Measurements from ENCODE around the gene OBSL1. TPM values are rescaled to one million over a fixed set of nuclear protein-coding genes. Genes with fewer than 3 reads are reported as not detected.

The OBSL1 gene
- total RNA-seq, 1 experiment from 2014 or later = 76.5 TPM

DNA sequence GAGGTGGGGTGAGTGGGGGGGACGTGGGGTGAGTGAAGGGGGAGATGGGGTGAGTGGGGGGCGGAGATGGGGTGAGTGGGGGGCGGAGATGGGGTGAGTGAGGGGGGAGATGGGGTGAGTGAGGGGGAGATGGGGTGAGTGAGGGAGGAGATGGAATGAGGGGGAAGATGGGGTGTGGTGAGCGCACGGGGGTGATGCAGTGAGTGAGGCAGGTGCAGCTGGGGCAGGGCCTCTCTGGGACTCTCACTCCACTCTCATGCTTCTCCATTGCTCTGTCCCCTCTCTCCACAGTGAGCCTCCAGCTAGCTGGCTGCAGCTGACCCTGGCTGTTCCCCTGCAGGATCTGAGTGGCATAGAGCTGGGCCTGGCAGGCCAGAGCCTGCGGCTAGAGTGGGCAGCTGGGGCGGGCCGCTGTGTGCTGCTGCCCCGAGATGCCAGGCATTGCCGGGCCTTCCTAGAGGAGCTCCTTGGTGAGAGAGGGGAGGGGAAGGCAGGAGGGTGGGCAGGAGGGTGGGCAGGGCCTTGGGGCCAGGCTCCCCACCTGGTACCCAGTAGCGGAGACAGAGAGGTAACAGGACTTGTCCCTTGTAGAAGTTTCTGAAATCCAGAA, 42.2 kb upstream of the OBSL1 start:
- Mint-ChIP-seq H3K27ac (ENCODE audit: unreplicated experiment) (no peak overlapping the region), H3K9me3 (ENCODE audit: low read depth, unreplicated experiment) (no peaks in the 10 kb centered on the region), H3K4me3 (ENCODE audit: low read depth, unreplicated experiment) (no peak overlapping the region), H3K4me1 (ENCODE audit: low read depth, unreplicated experiment) (peaks cover under 1% of the 10 kb centered on the region), H3K36me3 (ENCODE audit: insufficient read depth, unreplicated experiment) (peaks cover 19% of the 10 kb centered on the region), H3K27me3 (ENCODE audit: unreplicated experiment) (no peaks in the 10 kb centered on the region)
- TF ChIP-seq, protein P1, sequence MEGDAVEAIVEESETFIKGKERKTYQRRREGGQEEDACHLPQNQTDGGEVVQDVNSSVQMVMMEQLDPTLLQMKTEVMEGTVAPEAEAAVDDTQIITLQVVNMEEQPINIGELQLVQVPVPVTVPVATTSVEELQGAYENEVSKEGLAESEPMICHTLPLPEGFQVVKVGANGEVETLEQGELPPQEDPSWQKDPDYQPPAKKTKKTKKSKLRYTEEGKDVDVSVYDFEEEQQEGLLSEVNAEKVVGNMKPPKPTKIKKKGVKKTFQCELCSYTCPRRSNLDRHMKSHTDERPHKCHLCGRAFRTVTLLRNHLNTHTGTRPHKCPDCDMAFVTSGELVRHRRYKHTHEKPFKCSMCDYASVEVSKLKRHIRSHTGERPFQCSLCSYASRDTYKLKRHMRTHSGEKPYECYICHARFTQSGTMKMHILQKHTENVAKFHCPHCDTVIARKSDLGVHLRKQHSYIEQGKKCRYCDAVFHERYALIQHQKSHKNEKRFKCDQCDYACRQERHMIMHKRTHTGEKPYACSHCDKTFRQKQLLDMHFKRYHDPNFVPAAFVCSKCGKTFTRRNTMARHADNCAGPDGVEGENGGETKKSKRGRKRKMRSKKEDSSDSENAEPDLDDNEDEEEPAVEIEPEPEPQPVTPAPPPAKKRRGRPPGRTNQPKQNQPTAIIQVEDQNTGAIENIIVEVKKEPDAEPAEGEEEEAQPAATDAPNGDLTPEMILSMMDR (IDR thresholded peaks at IDR 0.05; ENCODE audit: unreplicated experiment) = no peak
- BruUV-seq (replicated peaks) = no TSS peak
- no peak for DNase-seq
- CTCF ChIA-PET = interaction anchor here (1.0 kb wide), 1 partner anchor 27 kb away, joined by 3 read pairs; no protein-coding TSS in a partner anchor
- intact Hi-C loops (cut with micrococcal nuclease; ENCODE audit: unreplicated experiment) = no loop called here

DNA sequence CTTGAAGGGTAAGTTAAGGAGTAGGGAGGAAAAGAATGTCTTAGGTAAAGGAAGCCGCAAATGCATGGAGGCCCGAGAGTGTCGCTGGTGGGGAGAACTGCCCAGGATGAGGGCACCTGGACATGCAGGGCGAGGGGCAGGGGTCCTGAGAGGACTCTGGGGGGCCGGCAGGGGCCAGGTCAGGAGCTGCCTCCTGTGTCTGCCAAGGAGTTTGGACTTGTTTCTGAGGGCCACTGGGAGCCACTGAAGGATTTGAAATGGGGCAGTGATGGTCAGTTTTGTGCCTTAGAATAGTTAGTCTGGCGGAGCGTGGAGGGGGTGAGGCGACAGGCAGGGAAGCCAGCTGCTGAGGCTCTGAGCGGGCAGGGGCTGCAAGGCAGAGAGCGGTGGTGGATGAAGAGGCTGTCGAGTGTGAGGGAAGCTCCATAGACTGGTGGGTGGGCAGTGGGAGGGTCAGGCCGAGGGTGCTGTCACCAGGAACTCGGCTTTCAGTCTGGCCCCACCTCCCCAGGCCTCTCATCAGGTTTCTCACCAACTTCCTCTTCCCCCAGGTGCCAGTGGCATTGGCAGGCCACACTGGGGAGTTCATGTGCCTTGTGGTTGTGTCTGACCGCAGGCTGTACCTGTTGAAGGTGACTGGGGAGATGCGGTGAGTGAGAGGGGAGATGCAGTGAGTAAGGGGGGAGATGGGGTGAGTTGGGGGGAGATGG, 41.4 kb upstream of the OBSL1 start:
- Mint-ChIP-seq H3K4me1 (ENCODE audit: low read depth, unreplicated experiment) (no peaks in the 10 kb centered on the region), H3K36me3 (ENCODE audit: insufficient read depth, unreplicated experiment) (peaks cover 19% of the 10 kb centered on the region), H3K4me3 (ENCODE audit: low read depth, unreplicated experiment) (no peak overlapping the region), H3K27me3 (ENCODE audit: unreplicated experiment) (no peaks in the 10 kb centered on the region), H3K9me3 (ENCODE audit: low read depth, unreplicated experiment) (no peaks in the 10 kb centered on the region), H3K27ac (ENCODE audit: unreplicated experiment) (no peak overlapping the region)
- intact Hi-C loops (cut with micrococcal nuclease; ENCODE audit: unreplicated experiment) = no loop called here
- no TSS peak for BruUV-seq (replicated peaks)
- CTCF ChIA-PET = no interaction called here
- TF ChIP-seq, protein P1 (IDR thresholded peaks at IDR 0.05; ENCODE audit: unreplicated experiment) = no peak
- no peak for DNase-seq

DNA sequence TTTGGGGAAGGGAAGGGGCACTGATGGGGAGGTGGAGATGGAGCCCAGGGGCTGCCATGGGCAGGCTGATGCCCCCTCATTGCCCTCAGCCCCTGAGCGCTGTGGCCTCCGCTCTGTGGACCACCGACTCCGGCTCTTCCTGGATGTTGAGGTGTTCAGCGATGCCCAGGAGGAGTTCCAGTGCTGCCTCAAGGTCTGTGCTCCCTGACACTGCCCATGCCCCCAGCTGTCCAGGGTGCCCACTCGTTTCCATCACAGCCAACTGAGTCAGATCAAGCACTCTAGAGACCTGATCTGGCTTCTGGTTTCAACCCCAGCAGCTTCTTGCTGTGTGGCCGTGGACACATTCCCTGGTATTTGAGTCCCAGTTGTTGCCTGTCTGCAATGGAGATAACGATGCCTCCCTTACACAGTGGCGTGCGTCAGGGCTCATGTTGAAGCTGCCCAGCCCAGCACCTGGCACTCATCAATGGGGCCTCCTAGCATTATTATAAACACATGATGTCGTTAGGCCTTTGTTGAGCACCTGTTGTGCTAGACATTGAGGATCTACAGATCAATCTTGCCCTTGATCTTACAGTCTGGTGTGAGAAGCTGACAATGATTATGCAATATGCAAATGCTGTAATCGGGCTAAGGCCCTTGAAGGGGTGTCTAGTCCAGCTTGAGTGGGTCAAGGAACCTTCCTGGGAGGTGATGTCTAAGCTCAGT, 40.7 kb upstream of the OBSL1 start:
- intact Hi-C loops (cut with micrococcal nuclease; ENCODE audit: unreplicated experiment) = no loop called here
- Mint-ChIP-seq H3K4me1 (ENCODE audit: low read depth, unreplicated experiment) (no peaks in the 10 kb centered on the region), H3K9me3 (ENCODE audit: low read depth, unreplicated experiment) (no peaks in the 10 kb centered on the region), H3K36me3 (ENCODE audit: insufficient read depth, unreplicated experiment) (peaks cover 19% of the 10 kb centered on the region), H3K27ac (ENCODE audit: unreplicated experiment) (no peak overlapping the region), H3K4me3 (ENCODE audit: low read depth, unreplicated experiment) (no peak overlapping the region), H3K27me3 (ENCODE audit: unreplicated experiment) (no peaks in the 10 kb centered on the region)
- DNase-seq = no peak
- TF ChIP-seq, protein P1 (IDR thresholded peaks at IDR 0.05; ENCODE audit: unreplicated experiment) = no peak
- no TSS peak for BruUV-seq (replicated peaks)
- CTCF ChIA-PET = no interaction called here

DNA sequence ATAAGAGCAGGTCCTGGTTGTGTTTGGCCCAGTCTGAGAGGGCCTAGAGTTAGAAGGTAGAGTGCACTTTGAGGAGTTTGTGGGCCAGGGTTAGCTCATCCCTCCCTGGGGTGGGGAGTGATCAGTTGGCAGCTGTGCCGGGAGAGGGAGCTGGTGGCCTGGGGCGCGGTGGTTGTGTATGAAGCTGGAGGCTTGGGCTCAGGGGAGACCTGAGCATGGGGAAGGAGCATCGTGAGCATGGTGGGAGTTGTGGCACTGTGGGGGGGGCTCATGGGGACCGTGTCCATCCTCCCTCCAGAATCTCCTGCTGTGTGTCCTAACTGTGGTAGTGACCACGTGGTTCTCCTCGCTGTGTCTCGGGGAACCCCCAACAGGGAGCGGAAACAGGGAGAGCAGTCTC, 40.0 kb upstream of the OBSL1 start:
- no peak overlapping the region for H3K27ac Mint-ChIP-seq (ENCODE audit: unreplicated experiment)
- BruUV-seq (replicated peaks) = no TSS peak
- H3K36me3 Mint-ChIP-seq (ENCODE audit: insufficient read depth, unreplicated experiment) = peaks cover 21% of the 10 kb centered on the region
- CTCF ChIA-PET = no interaction called here
- DNase-seq = no peak
- TF ChIP-seq, protein P1 (IDR thresholded peaks at IDR 0.05; ENCODE audit: unreplicated experiment) = no peak
- no peaks in the 10 kb centered on the region for H3K27me3 Mint-ChIP-seq (ENCODE audit: unreplicated experiment)
- intact Hi-C loops (cut with micrococcal nuclease; ENCODE audit: unreplicated experiment) = no loop called here
- no peaks in the 10 kb centered on the region for H3K9me3 Mint-ChIP-seq (ENCODE audit: low read depth, unreplicated experiment)
- no peak overlapping the region for H3K4me3 Mint-ChIP-seq (ENCODE audit: low read depth, unreplicated experiment)
- no peaks in the 10 kb centered on the region for H3K4me1 Mint-ChIP-seq (ENCODE audit: low read depth, unreplicated experiment)

Measured in Calu3 (cell line).